ENCODE measurements around the gene MMP17. TPM values are rescaled to one million over a fixed set of nuclear protein-coding genes. Genes with fewer than 3 reads are reported as not detected.

The MMP17 gene
- total and polyA plus RNA-seq, 4 donors: 0.17 to 0.37 (median 0.24) TPM; not detected in 1

DNA sequence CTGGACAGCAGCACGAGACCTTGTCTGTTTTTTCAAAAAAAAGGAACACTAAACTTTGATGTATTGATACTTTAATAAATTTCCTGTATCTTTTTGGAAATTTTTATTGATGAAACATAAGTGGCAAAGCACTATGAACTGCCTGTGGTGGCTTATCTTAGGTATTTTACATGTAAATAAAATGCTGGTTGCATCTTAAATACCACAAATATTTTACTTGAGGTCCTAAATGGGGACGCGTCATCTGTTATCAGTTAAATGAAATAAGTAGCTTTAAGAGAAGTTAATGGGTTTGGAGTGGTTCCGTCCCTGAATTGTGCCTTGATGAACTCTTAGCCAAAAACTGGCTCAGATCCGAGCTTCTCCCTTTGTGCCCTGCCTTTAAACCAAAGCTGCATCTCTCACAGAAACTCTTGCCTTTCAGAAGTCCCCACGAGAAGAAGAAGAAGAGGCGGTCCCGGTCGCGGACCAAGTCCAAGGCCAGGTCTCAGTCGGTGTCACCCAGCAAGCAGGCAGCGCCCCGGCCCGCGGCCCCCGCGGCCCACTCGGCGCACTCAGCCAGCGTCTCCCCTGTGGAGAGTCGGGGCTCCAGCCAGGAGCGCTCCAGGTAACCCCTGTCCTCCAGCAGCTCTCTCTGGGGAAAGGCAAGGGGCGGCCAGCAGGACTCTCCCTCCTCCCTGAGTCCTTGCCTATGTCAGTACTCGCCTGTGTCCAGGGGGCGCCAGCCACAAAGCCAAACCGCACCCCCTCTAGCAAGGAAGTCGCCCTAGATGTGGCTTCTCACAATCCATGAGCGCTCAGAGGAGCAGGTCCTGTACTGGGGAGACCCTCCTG, 31.2 kb upstream of the MMP17 start:
- Histone ChIP-seq H3K9me3 (ENCODE audit: control insufficient read depth in 4 of 4, low read length in 3 of 4) (no peaks in the 10 kb centered on the region), H3K27me3 (ENCODE audit: control insufficient read depth in 4 of 4, insufficient read depth in 4 of 4, low read length in 3 of 4) (no peaks in the 10 kb centered on the region), H3K27ac (ENCODE audit: low read depth in 1 of 2, low read length in 2 of 2) (no peak overlapping the region), H3K9ac (ENCODE audit: low read depth in 1 of 2, low read length in 2 of 2) (no peak overlapping the region), H3K36me3 (ENCODE audit: control insufficient read depth in 4 of 4, insufficient read depth in 3 of 4, low read depth in 1 of 4, low read length in 3 of 4) (peaks cover 5 to 60% (median 21%) of the 10 kb centered on the region in 4 donors), H3K4me3 (ENCODE audit: low read depth in 1 of 3, low read length in 3 of 3) (no peak overlapping the region), H3K4me1 (ENCODE audit: control insufficient read depth in 4 of 4, insufficient read depth in 4 of 4, low read length in 3 of 4) (no peaks in the 10 kb centered on the region)
- WGBS: 96% methylated on average over 28 of the region's 28 CpGs
- no peak for TF ChIP-seq HNF4G (IDR thresholded peaks at IDR 0.05)
- TF ChIP-seq HNF4A (conservative IDR thresholded peaks at IDR 0.05): no peak
- TF ChIP-seq RXRA (IDR thresholded peaks at IDR 0.05): no peak
- no peak for TF ChIP-seq NR2F2 (IDR thresholded peaks at IDR 0.05)
- no peak for TF ChIP-seq JUND (IDR thresholded peaks at IDR 0.05)
- TF ChIP-seq, protein P1, sequence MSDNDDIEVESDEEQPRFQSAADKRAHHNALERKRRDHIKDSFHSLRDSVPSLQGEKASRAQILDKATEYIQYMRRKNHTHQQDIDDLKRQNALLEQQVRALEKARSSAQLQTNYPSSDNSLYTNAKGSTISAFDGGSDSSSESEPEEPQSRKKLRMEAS (IDR thresholded peaks at IDR 0.05): no peak
- TF ChIP-seq, protein P2, sequence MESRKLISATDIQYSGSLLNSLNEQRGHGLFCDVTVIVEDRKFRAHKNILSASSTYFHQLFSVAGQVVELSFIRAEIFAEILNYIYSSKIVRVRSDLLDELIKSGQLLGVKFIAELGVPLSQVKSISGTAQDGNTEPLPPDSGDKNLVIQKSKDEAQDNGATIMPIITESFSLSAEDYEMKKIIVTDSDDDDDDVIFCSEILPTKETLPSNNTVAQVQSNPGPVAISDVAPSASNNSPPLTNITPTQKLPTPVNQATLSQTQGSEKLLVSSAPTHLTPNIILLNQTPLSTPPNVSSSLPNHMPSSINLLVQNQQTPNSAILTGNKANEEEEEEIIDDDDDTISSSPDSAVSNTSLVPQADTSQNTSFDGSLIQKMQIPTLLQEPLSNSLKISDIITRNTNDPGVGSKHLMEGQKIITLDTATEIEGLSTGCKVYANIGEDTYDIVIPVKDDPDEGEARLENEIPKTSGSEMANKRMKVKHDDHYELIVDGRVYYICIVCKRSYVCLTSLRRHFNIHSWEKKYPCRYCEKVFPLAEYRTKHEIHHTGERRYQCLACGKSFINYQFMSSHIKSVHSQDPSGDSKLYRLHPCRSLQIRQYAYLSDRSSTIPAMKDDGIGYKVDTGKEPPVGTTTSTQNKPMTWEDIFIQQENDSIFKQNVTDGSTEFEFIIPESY (IDR thresholded peaks at IDR 0.05): no peak
- TF ChIP-seq RAD21 (IDR thresholded peaks at IDR 0.05): no peak
- TF ChIP-seq GABPA (IDR thresholded peaks at IDR 0.05 in 1 of 2, conservative IDR thresholded peaks at IDR 0.05 in 1 of 2): no peak
- no peak for TF ChIP-seq FOXA2 (IDR thresholded peaks at IDR 0.05)
- TF ChIP-seq SP1 (IDR thresholded peaks at IDR 0.05): no peak
- TF ChIP-seq REST (IDR thresholded peaks at IDR 0.05): no peak
- DNase-seq (ENCODE audit: low spot score): no peak

GRCh38 chr12:131797588-131797934, 30.6 kb upstream of the MMP17 start:
- no peaks in the 10 kb centered on the region for H3K4me1 ChIP-seq (ENCODE audit: control insufficient read depth in 4 of 4, insufficient read depth in 4 of 4, low read length in 3 of 4)

More at GRCh38 chr12:131797588-131797934, 30.6 kb upstream of the MMP17 start:
- Histone ChIP-seq H3K27ac (ENCODE audit: low read depth in 1 of 2, low read length in 2 of 2) (no peak overlapping the region), H3K4me3 (ENCODE audit: low read depth in 1 of 3, low read length in 3 of 3) (no peak overlapping the region), H3K9ac (ENCODE audit: low read depth in 1 of 2, low read length in 2 of 2) (no peak overlapping the region), H3K9me3 (ENCODE audit: control insufficient read depth in 4 of 4, low read length in 3 of 4) (no peaks in the 10 kb centered on the region), H3K27me3 (ENCODE audit: control insufficient read depth in 4 of 4, insufficient read depth in 4 of 4, low read length in 3 of 4) (no peaks in the 10 kb centered on the region), H3K36me3 (ENCODE audit: control insufficient read depth in 4 of 4, insufficient read depth in 3 of 4, low read depth in 1 of 4, low read length in 3 of 4) (peaks cover 5 to 64% (median 22%) of the 10 kb centered on the region in 4 donors)
- no peak for DNase-seq (ENCODE audit: low spot score)
- WGBS: 95% methylated on average over 10 of the region's 10 CpGs
- no peak for TF ChIP-seq REST (IDR thresholded peaks at IDR 0.05)
- no peak for TF ChIP-seq RXRA (IDR thresholded peaks at IDR 0.05)
- TF ChIP-seq FOXA1 (IDR thresholded peaks at IDR 0.05): no peak
